ENCODE measurements around the gene MAPK8IP3.
"Not testable (repeated sequence)": the region's sequence is repeated elsewhere in the genome, so short reads cannot be mapped to it uniquely, and the experiment has no call there.

MAPK8IP3 gene

DNA sequence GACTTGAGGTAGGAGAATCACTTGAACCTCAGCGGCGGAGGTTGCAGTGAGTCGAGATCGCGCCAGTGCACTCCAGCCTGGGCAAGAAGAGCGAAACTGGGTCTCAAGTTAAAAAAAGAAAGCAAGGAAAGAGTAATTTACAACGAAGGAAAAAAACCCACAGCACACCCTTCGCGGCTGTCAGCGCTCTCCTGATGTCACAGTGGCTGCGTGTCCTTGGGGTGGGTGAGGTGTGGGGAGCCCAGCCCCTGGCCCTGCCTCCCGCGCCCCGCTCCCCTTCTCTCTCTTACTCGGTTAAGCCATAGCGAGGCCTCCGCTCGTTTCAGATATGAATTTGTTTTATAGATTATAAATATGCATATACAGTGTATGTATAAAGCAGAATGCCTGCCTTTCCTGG lies 28.7 kb upstream of the MAPK8IP3 start:
- no peak for DNase-seq (ENCODE audit: low read depth)

DNA sequence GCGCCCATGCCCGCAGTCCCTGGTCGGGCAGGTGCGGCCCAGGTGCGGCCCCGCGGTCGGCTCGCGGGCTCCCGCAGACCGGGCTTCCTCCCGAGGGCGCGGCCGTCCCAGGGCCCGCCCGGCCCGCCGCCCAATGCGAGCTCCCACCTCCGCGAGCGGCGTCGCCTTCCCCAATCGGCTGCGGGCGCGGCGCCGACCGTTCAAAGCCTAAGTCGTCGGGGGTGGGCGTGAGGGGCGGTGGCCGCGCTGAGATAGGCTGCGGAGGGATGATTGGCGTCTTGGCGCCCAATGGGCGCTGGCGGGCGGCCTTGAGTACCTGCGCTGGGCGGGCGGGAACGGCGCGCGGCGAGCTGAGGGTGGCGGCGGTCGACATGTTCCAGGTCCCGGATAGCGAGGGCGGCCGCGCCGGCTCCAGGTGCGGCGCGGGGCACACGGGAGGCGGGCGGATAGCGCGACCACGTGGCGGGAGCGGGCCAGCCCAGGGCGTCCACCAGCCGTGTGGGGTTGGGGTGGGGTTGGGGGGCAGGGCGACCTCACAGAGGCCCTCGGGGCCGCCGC lies 28.0 kb upstream of the MAPK8IP3 start, which contains the start of gene JPT2:
JPT2 (plus strand) TSS at position 338 of the 558 bp plus-strand sequence; CDS start at position 372, 34 bp downstream.
- DNase-seq (ENCODE audit: low read depth): peak; percentile 92

DNA sequence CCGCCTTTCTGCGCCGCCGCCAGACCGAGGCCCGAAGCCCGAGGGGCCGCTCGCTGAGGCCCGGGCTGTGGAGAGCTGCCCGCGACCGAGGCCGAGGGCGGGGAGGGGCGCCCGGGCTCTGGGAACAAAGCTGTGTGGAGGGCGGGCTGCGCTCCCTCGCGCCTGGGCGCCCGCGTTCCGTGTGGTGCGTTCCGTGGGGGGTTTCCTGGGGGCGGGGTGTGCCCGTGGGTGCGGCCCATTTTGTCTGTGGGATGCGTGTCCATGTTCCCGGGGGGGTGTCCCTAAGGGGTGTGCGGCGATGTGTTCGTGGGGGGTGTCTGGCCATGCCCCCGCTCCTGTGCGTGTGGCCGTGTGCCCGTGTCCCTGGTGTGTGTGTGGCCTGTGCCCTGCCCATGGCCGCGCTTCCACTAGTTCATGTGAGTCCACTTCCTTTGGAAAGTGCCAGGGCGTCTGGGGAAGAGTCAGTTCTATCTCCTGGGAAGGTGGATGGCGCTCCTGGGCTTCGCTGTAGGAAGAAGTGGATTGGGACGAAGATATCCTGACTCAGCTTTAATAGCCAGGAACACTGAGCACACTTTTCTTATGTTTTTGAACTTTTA lies 27.4 kb upstream of the MAPK8IP3 start:
- peak; percentile 18 for DNase-seq (ENCODE audit: low read depth)

DNA sequence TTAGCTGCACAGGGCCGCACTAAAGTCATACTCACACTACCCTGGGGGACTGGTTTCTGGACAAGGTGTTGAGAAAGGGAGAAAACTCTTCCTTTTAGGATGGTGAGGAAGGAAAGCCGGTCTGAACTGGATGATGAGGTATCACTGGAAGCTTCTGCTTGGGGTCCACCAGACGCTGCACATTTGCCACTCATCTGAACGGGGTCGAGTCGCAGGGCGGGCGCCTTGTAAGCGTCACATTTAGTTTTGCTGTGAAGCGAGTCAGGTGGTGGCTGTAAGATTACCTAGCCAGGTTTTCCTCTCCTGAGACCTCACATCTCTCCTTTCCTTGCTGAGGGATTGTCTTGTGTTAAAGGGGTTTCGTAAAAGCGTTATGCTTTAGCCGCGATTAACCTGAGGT lies 25.6 kb upstream of the MAPK8IP3 start:
- no peak for DNase-seq (ENCODE audit: low read depth)

DNA sequence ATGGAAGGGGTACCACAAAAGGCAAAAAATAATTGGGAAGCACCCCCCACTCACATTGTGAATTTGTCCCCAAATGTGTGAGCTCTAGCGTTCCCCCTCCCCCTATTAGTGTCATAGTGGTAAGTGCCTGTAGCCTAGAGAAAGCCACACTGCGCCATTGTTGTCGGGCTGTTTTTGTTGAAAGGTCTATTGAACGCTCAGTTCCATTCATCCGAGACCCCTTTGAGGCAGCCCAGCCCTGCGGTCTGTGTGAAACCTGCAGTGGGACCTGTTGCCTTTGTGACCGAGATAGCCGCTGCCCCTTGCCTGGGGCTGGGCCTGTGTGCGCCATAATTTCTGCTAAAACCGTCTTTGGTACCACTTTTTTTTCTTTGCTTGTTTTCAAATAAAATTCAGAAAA lies 25.0 kb upstream of the MAPK8IP3 start:
- no peak for DNase-seq (ENCODE audit: low read depth)

DNA sequence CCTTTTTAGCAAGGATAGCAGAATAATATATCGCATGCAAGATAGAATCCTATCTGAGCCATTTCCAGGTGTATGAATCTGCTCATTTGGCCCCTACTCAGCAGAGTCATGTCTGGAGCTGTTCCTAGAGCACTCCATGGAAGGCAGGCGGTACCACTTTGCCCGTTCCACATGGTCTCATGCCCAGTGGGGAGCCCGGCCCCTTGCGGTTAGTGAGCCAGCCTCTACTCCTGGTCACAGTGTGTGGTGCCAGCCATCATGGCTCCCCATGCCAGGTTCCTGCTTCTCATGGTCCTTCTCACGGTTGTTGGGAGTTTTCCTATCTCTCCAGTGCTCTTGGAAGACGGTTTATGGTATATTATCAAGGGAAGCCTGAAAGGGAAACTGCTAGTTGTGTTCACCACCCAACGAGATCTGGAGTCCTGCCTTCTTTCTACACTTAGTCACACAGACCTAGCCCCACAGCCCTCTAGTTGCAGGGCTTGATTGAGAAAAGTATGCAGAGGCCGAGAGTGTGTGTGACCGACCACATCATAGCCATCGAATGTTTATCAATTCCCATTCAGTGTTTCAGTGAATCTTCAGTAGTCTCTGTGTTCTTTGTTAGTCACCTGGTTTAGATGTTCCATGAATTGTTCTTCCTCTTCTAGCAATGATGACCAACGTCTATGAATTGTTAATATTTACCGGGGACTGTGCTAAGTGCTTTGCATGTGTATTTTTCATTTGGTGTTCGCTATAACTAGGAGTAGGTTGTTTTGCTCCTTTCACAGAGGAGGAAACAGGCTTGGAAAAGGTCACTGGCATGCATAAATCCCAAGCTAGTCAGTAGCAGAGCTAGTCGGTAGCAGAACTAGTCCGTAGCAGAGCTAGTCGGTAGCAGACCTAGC lies 18.3 kb upstream of the MAPK8IP3 start:
- DNase-seq (ENCODE audit: low read depth): no peak

DNA sequence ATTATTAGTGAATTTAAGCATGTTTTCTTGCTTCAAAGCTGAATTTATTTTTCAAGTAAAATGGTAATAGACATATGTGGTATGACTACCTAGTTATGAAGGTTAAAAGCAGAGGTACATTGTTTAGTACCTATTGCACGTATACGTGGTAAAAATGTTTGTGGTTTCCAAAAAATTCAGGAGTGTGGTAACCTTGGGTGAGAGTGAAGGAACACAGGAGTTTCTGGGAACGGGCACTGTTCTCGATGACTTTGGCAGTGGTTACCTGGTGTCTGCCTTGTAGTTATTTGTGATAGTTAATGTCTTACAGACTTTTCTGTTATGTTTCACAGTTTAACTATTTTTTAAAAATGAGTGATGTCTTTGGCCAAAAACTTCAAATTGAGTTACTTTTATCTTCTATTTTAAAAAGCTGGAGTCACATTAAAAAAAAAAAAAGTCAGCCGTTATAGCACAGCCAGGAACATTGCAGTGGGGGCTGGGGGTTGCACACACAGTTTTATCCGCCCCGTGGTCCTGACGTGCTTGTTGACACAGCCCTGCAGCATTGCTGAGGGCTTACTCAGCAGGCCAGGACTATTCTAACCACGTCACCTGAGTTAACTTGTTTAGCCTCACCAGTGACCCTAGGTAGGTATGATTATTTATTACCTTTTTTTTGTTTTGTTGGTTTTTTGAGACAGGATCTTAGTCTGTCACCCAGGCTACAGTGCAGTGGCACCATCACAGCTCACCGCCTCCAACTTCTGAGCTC lies 17.0 kb upstream of the MAPK8IP3 start:
- DNase-seq (ENCODE audit: low read depth): no peak

DNA sequence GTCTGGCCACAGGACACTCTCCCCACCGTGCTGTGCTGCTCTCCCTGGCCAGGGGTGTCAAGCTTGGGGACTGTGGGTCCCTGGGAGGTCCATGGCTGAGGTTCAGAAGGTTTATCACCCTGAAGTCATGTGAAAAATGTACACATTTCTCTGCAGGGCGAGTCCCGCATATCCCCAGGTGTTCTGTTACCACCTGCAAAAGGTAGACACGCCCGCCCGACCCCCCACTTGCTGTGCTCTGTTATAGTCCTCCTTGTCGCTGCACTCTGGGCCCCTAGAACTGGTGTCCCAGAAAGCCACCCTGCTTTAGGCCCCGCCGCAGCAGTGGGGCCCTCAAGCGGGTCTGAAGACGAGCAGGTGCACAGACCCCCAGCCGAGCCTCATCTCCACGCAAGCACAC lies 16.1 kb upstream of the MAPK8IP3 start:
- no peak for DNase-seq (ENCODE audit: low read depth)

DNA sequence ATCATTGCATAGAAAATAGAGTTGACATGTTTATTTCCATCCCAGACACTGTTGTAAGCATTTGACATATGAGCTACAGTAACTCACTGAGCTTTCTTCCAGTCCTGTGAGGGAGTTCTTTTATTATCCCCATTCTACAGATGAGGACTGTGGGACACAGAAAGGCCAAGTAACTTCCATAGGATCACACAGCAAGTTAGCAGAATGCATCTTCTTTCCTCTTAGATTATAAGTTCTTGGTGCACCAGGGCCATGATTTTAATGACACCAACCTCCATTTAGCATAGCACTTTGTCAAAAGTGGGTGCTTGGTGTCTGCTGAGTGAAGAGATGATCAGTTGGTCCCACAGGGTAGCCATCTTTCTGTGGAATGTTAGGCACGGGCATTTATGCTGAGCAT lies 15.2 kb upstream of the MAPK8IP3 start:
- no peak for DNase-seq (ENCODE audit: low read depth)

DNA sequence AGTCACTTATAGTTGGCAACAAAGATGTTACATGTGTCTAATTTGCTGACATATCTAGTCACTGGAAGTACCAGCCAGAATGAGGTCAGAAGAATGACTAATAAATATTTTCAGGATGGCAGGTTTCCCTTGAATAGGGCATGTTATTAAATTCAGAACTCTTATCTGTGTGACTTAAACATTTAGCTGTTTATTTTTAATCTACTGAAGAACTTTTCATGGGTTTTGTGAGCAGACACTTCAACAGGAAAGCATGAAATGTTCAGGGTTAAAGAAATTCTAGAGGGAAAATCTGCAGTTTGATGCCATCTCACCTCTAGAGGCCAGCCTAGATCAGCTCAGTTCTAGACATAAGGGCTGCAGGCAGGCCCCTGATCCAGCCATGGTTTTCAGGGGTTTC lies 14.7 kb upstream of the MAPK8IP3 start:
- no peak for DNase-seq (ENCODE audit: low read depth)

DNA sequence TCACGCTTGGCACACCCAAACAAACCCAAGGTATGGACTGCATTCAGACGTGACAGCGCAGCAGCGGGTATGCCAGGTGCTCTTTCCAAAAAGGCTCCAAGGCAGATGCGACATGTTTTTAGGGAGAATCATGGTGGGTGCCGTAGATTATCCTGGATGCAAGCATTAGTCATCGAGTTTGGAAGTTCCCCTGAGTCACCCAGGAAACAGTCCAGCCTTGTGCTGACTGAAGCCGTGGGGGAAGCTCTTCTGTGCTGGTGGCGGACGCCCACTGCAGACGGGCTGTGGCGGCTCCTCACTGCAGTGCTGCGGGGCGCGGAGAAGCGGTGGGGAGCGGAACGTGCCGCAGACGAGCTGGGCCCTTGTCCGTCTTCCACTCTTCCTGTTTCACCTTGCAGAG lies 14.0 kb upstream of the MAPK8IP3 start:
- DNase-seq (ENCODE audit: low read depth): no peak

DNA sequence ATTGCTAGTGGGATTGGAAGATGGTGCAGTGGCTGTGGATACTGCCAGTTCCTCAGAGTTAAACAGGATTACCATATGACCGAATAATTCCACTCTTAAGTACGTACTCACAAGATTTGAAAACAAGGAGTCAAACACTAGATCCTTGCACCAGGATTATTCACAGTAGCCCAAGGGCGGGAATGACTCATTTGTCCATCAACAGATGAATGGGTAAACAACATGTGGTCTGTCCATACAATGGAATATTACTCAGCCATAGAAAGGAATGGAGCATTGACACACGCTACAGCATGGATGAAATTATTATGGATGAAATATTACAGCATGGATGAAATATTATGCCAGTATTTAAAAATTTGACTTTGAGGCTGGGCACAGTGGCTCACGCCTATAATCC lies 9.1 kb upstream of the MAPK8IP3 start:
- no peak for DNase-seq (ENCODE audit: low read depth)

DNA sequence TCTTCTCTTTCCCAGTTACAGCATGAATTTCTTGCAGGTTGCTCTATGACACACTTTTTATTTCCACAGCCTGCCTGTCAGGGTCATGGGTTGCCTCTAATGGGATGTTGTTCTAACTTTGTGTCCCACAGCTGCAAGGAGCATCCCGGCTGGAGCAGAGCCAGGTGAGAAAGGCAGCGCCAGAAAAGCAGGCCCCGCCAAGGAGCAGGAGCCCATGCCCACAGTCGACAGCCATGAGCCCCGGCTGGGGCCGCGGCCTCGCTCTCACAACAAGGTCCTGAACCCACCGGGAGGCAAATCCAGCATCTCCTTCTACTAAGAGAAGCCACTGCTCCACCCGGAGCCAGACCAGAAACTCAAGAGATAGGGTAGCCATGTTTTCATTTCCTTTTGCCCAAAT lies 7.3 kb upstream of the MAPK8IP3 start:
- DNase-seq (ENCODE audit: low read depth): no peak

DNA sequence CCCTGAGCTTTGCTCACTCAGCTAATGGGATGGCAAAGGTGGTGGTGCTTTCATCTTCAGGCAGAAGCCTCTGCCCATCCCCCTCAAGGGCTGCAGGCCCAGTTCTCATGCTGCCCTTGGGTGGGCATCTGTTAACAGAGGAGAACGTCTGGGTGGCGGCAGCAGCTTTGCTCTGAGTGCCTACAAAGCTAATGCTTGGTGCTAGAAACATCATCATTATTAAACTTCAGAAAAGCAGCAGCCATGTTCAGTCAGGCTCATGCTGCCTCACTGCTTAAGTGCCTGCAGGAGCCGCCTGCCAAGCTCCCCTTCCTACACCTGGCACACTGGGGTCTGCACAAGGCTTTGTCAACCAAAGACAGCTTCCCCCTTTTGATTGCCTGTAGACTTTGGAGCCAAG lies 5.7 kb upstream of the MAPK8IP3 start:
- no peak for DNase-seq (ENCODE audit: low read depth)

DNA sequence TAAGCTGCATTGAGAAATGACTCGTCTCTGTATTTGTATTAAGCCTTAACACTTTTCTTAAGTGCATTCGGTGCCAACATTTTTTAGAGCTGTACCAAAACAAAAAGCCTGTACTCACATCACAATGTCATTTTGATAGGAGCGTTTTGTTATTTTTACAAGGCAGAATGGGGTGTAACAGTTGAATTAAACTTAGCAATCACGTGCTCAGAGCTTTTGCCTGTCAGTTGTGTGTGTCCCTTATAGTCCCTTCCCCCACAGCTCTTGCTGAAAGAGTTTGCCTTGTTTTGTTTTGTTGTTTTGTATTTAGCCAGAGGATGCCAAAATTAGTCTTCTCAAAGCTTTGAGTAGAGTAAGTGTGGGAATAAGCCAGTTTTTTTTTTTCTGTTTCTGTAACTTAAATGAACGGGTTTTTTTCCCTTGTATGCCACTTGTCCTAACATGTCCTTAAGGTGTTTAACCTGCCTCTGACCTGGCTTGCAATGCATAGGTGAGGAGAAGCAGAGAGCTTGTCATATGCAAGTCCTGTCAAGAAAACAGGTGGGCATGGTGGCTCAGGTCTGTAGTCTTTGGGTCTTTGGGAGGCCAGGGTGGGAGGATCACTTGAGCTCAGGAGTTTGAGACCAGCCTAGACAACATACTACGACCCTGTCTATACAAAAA lies 4.6 kb upstream of the MAPK8IP3 start:
- no peak for DNase-seq (ENCODE audit: low read depth)

DNA sequence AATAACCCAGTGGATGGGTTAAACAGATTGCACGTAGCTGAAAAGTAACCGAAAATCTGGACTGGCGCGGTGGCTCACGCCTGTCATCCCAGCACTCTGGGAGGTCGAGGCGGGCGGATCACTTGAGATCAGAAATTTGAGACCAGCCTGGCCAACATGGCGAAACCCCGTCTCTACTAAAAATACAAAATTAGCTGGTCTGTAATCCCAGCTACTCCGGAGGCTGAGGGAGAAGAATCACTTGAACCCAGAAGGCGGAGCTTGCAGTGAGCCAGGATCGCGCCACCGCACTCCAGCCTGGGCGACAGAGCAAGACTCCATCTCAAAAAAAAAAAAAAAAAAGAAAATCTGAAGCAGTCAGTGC lies 689 bp upstream of the MAPK8IP3 start:
- not testable (repeated sequence) for DNase-seq (ENCODE audit: low read depth)

DNA sequence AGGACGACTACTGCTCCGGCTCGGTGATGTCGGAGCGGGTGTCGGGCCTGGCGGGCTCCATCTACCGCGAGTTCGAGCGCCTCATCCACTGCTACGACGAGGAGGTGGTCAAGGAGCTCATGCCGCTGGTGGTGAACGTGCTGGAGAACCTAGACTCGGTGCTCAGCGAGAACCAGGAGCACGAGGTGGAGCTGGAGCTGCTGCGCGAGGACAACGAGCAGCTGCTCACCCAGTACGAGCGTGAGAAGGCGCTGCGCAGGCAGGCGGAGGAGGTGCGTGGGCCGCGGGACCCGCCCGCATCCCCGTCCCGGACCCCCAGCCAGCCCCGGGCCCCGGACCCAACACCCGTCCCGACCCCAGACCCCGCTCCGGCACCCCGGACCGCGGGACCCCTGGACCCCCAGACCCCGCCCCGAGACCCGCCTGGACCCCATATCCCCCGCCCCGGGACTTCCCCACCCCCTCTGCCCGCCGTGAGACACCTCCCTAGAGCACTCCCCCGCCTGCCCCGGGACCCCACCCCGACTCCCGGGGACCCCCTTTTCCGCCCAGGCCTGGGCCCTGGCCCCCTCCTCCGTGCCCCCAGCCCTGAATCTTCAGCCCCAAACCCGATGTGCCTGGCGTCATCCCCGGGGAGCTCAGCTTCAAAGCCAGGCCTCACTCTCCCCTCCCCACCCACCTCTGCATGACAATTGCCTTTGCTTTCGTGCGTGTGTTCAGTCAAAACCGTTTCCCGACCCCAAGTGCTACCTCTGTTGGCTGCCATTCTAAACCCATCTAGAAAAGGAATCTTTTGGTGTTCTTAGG lies 594 bp downstream of the MAPK8IP3 start:
- no peak for DNase-seq (ENCODE audit: low read depth)

DNA sequence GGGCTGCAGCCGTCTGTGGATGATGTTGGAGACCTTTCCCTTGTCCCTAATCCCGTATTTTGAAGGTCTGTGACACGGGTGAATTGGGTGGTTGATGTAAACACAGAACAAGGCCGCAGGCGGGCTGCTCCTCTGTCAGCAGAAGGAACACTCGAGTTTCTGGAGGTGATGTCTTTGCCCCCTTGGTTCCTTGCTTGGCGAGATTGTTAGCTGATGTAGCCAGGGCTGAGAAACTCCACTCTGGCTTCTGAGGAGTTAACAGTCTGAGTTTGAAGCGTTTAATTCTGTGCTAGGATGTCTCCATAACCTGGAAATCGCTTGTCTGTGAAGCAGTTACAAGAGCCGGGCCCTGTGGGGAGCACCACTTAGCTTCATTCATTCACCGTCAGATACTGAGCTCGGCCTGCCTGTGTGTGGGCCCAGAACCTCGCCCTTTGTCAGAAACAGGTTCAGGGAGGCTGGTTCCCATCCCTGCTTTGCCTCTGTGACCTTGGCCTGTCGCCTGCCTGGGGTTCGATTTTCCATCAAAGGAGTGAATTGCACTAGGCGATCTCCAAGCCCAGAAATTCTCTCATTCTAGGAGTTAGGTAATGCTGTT lies 1.3 kb downstream of the MAPK8IP3 start:
- no peak for DNase-seq (ENCODE audit: low read depth)

DNA sequence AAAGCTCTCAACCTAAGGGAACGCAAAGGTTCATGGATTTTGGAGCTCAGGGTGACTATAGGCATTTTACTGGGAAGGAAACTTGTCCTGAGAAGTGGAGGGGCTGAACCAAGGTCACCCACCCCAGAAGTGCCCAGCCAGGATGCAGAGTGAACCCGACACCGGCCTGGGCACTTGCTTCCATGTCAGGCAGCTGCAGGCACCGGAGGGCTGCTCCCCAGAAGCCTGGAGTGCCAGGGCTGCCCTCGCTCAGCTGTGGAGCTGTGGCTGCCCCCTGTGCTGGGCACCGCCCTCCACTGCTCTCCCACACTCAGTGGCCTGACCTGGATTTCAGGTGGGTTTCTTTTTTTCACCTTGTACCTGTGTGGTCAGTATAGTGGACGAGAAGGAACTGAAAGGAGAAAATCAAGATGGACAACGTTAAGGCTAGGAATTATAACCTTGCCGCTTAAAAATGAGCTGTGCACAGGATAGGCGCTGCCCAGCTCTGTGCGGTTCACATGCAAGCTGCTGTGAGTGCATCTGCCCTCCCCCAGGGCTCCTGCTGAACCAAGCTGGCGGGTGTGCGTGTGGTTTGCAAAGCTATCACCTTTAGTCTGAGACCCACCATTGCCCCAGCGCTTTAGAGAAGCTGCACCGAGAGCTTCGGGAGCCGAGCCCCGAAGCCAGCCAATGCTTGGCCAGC lies 2.2 kb downstream of the MAPK8IP3 start:
- DNase-seq (ENCODE audit: low read depth): no peak

DNA sequence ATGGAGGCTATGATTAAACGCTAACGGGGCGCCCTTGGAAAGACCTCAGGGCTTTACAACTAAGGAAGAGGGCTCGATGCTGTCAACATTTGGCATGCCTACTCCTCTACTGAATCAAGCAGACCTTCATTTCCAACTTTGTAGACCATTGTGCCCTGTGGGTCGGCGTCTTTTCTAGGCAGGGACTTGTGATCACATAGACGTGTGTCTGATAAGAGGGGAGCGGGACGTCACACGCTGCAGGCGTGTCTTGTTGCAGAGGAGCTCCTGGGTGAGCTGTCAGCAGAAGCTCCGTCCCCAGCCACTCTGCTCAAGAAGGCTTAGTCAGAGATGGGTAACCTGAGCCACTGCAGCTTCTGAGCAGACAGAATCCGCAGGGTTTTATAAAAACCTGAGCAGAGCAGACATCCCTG lies 2.8 kb downstream of the MAPK8IP3 start:
- no peak for DNase-seq (ENCODE audit: low read depth)

Measured in stimulated activated CD8-positive, alpha-beta memory T cell treated with anti-CD3 and anti-CD28 coated beads, Interleukin-7, amount 100 ng/mL, for 24 hours (primary cell).